Measurements from ENCODE around the gene GATAD2B.
"Not testable (repeated sequence)": the region's sequence is repeated elsewhere in the genome, so short reads cannot be mapped to it uniquely, and the experiment has no call there.

GATAD2B gene

GRCh38 chr1:153775458-153776327 is 147.1 kb downstream of the GATAD2B start:
- DNase-seq: no peak

DNA sequence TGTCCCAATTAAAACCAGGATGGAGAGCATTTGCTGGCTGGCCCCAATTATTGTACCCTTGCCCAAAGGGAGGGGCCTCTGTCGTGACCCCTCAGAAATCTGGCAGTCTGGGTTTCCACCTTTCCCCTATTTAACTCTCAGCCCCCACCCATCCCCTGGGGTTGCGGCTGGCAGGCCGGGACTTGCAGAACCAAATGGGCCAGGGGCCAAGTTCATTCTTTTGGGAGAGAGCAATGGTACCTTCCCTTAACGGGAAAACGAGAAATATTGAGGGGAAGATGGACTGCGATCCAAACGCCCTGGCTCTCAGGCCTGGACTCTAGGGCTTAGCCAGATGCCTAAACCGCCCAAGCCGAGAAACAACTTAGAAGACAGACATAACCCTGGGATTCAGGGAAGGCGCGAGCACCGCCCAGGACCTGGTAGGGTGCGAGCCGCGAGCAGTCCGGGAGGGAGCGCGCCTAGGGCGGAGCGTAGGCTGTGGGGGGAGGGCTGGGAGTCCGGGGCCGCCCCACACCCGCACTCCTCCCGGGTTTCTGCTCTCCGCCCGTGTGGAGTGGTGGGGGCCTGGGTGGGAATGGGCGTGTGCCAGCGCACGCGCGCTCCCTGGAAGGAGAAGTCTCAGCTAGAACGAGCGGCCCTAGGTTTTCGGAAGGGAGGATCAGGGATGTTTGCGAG is 147.9 kb downstream of the GATAD2B start, which contains the start of gene SLC27A3:
Gene SLC27A3, plus strand, starts transcription at position 628 of the 678 bp plus-strand sequence. CDS start 91 bp downstream, outside the sequence.
- DNase-seq: peak; percentile 30 to 58

GRCh38 chr1:153774026-153774595 is 148.7 kb downstream of the GATAD2B start:
- no peak for DNase-seq

- DNase-seq: no peak
These were observed 149.5 kb downstream of the GATAD2B start for GRCh38 chr1:153773096-153773921.

GRCh38 chr1:153771841-153772593 is 150.8 kb downstream of the GATAD2B start:
- no peak for DNase-seq

- no peak for DNase-seq
These were observed 151.5 kb downstream of the GATAD2B start for GRCh38 chr1:153771261-153771660.

DNA sequence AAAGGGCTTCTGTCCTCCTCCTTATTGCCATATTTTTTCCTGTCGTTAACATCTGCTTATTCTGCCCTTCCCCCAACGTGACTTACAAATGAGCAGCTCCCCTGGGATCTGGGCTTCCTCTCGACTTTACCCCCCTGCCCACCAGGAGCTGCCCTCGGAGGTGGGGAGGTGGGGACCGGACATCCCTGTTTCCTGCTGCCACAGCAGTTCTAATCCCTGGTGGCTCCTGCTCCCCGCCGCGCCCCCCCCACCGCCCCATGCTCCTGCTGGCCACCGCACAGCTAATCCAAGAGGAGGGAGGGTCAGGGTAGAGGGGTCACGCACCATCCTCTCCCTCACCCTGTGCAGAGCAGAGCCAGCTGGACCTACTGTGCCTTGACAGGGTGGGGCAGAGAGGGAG is 152.0 kb downstream of the GATAD2B start:
- no peak for DNase-seq

- DNase-seq: no peak
These were observed 153.6 kb downstream of the GATAD2B start for GRCh38 chr1:153769221-153769620.

GRCh38 chr1:153768316-153769181 is 154.2 kb downstream of the GATAD2B start:
- no peak for DNase-seq

DNA sequence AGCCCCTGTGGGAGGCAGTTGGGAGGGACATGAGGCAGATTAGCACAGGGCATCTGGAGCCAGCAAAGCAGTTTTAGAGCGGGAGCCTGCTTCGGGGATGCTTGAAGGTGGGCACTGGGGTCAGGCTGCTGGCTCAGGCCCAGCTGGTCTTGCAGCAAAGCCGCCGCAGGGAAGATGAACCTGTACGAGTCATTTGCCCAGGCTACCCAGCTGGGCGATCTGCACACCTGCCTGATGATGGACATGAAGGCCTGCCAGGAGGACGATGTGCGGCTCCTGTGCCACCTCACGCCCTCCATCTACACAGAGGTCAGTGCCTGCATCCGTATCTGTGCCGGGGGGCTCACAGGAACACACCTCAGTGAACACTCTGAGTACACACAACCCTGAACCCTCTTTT is 155.3 kb downstream of the GATAD2B start:
- DNase-seq: no peak

GRCh38 chr1:153766663-153767062 is 156.1 kb downstream of the GATAD2B start:
- not testable (repeated sequence) for DNase-seq

DNA sequence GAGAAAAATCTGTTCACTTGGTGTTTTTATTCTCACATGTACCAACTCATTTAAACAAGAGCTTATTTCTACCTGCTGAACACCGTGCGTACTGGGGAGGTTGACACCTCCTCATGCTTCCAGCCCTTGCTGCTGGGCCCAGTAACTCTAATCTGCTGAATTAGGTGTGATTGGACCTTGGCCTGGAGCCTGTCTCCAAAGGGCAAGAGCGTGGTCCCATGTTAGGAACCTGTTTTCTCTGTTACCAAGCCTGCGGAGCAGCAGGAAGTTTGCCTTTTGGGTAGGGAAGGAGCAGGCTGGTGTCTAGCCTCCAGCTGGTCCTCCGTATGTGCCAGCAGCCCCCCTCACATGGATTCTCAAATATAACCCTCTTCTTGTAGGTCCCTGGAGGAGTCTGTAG is 158.5 kb downstream of the GATAD2B start:
- DNase-seq: no peak

- no peak for DNase-seq
These were observed 159.2 kb downstream of the GATAD2B start for GRCh38 chr1:153763365-153764225.

- DNase-seq: no peak
These were observed 162.3 kb downstream of the GATAD2B start for GRCh38 chr1:153760440-153760839.

Data from hippocampal formation (tissue), 2 donors.